OCI-M2 (cell line): Measurements from ENCODE around the gene ZFYVE28.

Source experiments
- DNase-seq: peaks from one replicate; lab custom pipeline; 2025; ENCODE audit not compliant: unreplicated experiment; lab: John Stamatoyannopoulos, UW

The ZFYVE28 gene

GRCh38 chr4:2333916-2334644 lies 84.4 kb downstream of the ZFYVE28 start:
- DNase-seq, result no peak

GRCh38 chr4:2333356-2333841 lies 85.0 kb downstream of the ZFYVE28 start:
- DNase-seq, result no peak

DNA sequence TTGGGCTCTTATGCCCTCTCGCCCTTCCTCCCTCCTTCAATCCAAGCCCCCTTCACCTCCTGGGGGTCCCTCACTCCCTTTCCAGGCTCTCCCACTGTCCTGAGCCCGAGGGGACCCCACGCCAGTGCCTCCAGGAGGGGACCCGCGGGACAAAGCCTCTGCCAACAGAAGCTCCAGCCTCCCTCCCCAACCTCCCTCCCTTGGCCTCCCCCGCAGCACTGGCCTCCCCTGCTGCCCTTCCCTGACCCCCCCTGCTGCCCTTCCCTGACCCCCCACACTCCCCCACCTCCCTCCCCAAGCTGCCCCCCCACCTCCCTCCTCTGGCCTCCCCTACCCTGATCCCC lies 85.5 kb downstream of the ZFYVE28 start:
- no peak for DNase-seq

- DNase-seq, result no peak
Measured at GRCh38 chr4:2332201-2332975, 86.1 kb downstream of the ZFYVE28 start.

DNA sequence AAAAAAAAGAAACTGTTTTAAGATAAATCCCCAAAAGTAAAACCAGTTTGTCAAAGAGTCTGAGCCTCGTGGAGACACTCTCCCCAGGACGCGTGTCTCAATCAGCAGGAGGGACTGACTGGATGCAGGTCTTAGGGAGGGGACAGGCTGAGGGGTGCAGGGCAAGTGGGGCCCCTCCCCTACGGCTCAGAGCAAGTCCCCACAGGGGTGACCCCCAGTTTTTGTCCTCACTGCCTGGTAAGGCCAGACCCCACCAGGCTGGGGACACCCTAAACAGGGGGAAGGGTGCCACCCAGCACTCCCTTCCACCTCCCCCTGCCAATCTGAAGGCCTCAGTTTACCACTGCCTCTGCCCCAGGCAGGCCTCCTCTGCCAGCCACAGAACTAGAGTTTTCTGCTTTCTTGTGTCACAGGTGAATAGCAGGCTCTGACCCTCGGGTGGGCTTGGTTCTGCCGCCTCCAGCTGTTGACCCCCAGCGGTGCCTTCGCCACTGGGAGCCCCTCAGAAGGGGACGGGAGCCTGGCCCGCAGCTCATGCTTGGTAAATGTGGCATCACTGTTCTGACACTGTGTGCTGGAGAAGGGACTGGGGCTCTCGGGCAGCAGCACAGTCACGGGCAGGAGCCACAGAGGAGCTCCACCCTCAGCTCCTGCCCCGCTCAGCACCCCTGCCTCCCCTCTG lies 86.8 kb downstream of the ZFYVE28 start:
- no peak for DNase-seq

DNA sequence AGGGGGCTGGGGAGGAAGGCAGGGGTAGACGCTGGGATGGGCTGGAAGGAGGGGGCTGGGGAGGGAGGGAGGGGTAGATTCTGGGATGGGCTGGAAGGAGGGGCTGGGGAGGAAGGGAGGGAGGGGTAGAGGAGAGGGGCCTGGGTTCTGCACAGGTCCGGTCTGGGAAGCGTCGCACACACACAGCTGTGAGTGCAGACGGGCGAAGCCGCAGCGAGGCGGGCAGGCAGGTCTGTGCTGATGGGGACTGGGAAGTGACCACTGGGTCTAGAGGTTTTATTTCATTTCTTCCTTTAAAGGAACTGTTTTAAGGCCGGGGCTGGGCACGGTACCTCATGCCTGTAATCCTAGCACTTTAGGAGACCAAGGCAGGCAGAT lies 87.4 kb downstream of the ZFYVE28 start:
- DNase-seq, result no peak

GRCh38 chr4:2330091-2331042 lies 88.1 kb downstream of the ZFYVE28 start:
- no peak for DNase-seq

- DNase-seq, result no peak
Measured at GRCh38 chr4:2327579-2327978, 90.9 kb downstream of the ZFYVE28 start.

GRCh38 chr4:2324891-2325290 lies 93.6 kb downstream of the ZFYVE28 start:
- no peak for DNase-seq

GRCh38 chr4:2322841-2323240 lies 95.6 kb downstream of the ZFYVE28 start:
- no peak for DNase-seq

DNA sequence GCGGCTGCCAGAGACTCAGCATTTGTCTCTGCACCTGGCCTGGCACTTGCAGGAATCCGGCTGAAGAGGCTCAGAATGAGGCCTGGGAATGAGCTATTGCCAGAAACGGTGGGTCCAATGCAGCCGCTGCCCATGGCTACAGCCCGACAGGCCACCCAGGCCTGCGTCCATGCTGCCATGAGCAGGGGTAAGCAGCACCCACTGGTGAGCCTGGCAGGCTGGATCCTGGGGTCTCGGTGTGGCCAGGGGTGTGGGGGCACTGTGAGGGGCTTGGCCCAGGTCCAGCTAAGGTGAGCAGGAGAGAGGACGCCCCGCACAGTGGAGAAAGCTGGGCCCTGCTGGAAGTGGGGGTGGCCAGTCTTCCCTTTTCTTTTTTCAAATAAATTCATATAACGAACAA lies 96.2 kb downstream of the ZFYVE28 start:
- DNase-seq, result no peak

DNA sequence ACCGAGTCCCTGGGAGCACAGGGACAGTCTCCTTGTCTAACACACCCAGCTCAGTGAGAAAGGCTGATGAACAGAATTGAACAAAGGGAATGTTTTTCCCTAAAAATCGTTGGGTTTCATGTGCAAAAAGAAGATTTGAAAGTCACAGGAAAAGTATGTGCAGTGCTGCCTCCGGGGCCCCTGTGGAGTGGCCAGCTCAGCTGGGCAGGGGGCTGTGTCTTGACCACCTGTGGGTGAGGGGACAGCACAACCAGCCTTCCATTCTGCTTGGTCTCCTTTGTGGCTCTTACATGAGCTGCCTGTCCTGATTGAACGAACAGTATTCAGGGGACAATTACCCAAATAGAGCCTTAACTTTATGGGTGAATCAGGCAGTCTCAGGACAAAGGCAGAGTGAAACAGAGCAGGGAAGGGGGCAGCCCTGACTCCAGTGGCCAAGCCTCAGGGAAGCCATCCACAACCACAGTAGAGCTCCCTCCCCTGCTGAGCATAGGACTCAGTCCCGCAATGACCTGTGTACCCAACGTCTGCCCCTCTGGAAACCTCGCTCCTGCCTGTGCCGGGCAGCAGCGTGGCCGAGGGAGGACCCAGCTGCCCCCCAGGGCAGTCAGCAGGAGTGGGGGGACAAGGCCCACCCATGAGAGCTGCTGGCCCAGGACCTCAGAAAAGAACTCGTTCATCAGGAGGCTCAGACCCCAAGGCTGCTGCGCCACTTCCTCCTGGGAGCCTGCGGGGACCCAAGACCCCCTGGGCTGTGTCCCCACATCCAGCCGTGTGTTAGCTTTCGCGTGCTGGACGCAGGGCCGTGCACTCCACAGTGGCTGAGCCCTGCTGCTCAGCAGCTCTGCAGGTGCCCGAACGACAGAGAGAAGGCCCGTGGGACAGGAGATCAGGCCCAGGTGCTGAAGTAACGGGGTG lies 96.9 kb downstream of the ZFYVE28 start:
- no peak for DNase-seq

DNA sequence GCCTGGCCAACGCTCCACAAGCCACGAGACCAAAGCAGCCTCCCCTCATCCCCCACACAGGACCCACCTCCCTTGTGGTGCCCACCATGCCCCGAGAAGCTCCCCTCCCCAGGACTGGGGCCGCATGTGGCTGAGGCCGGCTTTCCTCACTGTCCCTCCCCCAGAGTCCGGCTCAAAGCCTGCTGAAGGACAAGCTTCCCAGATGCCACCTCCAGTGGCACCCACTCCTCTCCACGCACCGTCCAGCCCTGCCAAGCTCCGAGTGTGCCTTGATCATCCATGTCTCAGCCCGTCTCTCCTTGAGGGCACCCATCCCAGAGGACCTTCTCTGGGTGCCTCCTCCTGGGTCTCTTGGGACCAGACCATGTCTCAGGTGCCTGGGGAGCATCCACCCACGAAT lies 97.7 kb downstream of the ZFYVE28 start:
- DNase-seq, result no peak

- no peak for DNase-seq
Measured at GRCh38 chr4:2320152-2320551, 98.3 kb downstream of the ZFYVE28 start.

DNA sequence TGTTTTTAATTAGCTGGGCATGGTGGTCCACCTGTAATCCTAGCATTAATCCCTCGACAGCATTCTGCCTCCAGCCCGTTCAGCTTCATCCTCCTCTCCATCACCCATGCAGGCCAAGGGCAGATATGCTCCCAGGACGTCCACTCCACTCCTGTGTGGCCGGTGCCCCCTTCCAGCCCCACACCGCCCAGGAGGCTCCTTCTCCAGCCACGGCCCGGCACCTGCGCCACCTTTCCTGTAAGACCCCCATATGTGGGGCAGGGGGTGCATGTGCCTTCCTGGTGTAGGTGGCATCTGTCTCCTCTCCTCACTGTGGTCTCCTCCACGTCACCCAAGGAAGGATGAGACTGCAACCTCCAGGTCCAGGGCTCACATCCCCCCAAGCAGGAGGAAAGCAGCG lies 99.6 kb downstream of the ZFYVE28 start:
- no peak for DNase-seq

GRCh38 chr4:2318476-2318875 lies 100.0 kb downstream of the ZFYVE28 start:
- DNase-seq, result no peak

DNA sequence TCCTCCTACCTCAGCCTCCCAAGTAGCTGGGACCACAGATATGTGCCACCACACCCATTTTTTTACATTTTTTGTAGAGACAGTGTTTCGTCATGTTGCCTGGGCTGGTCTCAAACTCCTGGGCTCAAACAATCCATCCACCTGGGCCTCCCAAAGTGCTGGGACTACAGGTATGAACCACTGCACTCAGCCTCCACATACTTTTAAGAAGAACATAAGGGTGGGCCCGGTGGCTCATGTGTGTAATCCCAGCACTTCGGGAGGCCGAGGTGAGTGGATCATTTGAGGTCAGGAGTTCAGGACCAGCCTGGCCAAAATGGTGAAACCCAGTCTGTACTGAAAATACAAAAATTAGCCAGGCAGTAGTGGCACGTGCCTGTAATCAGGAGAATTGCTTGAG lies 105.1 kb downstream of the ZFYVE28 start:
- no peak for DNase-seq

DNA sequence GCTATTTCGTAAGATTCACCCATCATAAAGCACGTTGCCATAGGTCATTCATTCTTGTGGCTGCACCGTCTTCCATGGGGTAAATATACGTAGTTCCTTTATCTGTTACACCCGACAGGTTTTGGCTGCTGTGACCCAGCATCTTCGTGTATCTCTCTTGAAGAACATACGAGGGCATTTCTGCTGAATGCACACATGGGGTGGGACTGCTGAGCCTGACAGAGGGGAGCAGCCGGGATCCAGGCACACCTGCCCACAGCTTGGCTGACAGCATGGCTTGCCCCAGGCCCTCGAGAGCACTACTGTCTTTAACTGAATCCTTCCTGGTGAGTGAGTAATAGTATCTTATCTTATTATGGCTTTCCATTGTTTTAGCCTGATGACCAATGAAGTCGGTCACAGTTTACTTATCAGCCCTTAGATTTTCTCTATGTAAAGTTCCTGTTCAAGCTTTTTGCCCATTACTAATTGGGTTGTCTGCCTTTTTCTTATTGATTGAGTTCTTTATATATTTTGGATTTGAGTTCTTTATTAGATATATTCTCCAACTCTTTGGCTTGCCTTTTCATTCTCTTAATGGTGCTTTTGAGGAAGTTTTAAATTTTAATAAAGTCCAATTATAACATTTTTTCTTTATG lies 111.6 kb downstream of the ZFYVE28 start:
- no peak for DNase-seq

GRCh38 chr4:2305766-2306501 lies 112.5 kb downstream of the ZFYVE28 start:
- DNase-seq, result no peak
